ENCODE data around the gene SLC22A4.
A peak's percentile ranks its signal among the peaks of the same experiment; 100 is the strongest.

SLC22A4 gene

DNA sequence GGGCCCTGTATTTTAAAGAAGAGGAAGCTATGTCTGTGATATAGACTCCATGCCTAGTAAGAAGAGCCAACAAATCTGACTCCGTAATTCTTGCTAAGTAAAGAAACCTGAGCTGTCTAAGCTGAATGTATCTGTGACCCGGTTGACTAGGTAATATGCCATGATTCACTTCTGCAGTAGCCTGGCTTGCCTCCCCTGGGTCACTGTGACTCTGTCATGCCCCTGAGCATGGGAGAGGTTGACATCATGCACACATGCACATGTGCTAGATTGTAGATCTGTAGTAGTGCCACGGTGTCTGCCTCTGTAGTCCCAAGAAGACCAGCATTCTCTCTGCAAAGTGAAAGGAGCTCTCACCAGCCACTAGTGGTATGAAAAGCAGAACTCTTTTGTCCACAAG is 84.4 kb downstream of the SLC22A4 start:
- DNase-seq: no peak

DNA sequence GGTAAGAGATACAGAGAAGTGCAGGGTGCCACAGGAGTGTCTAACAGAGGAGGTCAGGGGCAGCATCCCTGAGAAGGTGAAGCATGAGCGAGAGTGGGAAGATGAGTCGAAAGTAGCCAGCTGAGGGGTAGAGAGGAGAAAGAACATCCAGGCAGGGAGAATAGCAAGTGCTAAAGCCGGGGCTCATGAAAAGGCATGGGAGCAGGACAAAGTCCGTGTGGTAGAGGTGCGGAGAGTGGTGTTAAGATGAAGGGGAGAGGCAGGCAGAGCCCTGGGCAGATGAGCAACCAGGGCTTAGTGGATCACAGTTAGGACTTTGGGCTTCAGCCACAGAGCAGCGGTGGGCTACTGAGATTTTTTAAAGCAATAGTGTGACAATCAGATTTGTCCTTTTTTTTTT is 85.9 kb downstream of the SLC22A4 start:
- no peak for DNase-seq

DNA sequence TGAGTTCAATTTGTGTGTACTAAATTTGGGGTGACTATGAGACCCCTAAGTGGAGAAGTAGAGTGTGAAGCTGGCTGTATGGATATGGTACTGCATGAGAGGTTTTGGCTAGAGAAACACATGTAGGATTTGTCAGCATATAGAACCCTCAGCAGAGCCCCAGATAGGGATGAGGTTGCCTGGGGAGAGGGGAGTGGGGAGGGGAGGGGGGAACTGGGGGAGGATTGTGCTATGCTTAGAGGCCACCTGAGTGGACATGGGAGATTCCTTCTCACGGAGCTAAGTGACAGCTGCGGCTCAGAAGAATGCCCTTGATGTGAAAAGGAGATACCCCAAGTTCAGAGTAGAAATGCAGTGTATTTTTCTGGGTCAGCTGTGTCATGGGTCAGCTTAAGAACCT is 86.5 kb downstream of the SLC22A4 start:
- no peak for DNase-seq

DNA sequence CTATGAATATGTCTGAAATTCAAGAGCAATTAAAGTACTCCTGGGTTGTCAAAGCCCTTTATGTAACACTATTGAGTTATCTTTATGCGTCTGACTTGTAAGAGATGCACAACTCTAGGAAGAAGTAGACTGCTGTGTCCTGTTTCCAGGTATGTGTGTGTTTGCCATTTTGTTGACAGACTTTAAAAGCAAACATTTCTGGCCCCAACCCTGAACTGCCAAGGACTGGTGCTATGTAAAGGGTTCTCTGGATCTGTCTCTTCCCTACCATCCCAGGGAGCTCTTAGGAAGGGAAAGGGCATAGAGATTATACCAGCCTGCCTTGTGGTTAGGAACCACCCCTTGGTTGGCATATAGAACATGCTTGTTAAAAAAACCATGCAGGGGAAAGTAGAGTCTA is 87.4 kb downstream of the SLC22A4 start:
- no peak for DNase-seq

DNA sequence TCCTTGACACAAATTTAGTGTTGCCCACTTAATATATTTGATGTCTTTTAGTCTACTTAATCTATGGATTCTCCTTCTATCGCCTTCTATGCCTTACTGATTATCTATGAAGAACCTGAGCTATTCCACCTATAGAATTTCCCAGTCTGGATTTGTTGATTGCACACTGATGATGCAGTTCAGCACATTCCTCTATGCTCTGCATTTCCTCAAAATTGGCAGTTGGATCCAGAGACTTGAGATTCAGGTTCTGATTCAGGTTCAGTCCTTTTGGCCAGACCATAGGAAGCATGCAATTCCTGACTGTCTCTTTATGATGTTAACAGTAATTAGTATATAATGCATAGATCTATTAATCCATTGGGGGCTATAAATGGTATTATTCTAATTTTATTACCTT is 89.1 kb downstream of the SLC22A4 start:
- no peak for DNase-seq

DNA sequence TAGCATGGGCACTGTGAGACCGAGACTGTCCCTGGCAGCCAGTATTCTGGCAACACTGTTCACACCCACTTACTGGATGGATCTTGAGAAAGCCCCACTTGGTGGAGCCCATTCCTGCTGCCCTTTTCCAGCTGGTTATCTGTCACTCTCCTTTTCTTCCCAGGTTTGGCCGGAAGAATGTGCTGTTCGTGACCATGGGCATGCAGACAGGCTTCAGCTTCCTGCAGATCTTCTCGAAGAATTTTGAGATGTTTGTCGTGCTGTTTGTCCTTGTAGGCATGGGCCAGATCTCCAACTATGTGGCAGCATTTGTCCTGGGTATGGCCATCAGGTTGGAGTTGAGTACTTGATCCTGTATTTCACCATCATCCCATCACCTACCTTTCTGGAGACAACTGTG is 89.8 kb downstream of the SLC22A4 start:
- DNase-seq: no peak

DNA sequence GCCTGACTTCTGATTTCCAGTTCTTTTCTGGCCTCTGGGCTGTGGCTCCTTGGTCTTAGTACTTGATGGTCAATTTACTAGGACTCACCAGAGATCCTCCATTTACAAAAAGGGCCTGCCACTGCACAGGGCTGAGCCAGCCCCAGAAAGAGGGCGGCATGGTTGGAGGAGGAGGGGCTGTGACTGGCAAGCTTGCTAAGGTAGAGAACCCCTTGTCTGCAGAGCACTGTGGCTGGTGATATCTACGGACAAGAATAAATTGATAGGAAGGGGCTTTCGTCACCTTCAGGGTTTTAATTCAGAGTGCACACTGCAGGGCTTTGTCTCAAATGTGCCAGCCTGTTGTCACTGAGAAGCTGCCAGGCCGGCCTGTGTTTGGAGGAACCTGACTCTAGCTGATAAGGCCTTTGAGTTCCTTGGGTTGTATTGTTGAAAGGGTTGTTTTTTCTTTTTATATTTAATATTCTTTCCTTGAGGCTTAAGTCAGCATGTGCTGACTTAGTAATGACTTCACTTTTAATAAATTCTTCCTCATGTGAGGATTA is 90.4 kb downstream of the SLC22A4 start:
- DNase-seq: no peak

DNA sequence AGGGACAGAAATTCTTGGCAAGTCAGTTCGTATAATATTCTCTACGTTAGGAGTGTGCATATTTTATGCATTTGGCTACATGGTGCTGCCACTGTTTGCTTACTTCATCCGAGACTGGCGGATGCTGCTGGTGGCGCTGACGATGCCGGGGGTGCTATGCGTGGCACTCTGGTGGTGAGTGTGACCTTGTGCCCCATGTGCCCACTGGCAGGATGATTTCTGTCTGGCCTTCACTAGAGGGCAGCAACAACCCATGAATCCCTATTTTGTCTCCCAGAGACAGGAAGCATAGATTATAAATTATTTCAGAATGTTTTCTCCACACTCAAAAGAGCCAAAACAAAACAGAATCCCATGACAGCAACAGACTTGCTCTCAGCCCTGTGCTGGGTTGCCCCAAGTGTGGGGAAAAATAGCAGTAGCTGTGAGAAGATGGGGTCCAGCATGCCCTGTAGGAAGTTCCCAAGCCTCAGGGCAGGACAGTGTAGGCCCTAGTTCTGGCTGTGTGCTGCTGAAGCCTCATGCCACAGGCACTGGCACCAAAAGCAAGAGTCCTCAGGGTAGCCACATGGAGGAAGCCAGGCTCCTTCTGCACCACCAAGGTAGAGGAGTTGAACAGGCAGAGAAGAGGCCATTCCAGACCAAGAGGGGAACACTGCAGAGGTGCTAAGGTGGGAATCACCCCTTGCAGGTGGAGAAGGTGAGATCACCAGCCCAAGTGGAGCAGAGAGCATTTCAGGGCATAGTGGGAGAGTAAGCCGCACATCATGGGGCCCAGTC is 91.3 kb downstream of the SLC22A4 start:
- DNase-seq: peak; percentile 70

DNA sequence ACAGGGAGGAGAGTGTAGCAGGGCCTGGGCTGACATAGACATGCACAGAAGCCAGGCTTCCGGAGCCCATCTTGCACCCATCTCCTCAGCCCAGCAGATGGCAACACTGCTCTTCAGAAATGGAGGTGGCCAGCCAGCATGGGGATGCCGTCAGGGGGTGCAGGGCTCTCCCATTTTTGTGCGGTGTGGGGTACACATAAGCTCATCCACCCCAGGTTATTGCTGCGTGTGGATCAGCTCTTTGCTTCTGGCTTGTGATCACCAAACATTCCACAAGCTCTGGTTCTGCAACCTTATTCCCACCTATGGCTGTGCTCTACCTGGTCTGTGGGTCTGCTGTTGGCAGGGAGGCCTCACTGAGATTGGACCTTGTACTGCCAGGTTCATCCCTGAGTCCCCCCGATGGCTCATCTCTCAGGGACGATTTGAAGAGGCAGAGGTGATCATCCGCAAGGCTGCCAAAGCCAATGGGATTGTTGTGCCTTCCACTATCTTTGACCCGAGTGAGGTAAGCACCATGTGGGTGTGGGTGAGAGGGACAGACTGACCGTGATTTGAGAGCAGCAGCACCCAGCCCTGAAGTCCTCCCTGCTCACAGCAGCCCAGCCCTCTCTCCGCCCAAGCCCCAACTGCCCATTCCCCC is 92.6 kb downstream of the SLC22A4 start:
- peak; percentile 79 for DNase-seq

DNA sequence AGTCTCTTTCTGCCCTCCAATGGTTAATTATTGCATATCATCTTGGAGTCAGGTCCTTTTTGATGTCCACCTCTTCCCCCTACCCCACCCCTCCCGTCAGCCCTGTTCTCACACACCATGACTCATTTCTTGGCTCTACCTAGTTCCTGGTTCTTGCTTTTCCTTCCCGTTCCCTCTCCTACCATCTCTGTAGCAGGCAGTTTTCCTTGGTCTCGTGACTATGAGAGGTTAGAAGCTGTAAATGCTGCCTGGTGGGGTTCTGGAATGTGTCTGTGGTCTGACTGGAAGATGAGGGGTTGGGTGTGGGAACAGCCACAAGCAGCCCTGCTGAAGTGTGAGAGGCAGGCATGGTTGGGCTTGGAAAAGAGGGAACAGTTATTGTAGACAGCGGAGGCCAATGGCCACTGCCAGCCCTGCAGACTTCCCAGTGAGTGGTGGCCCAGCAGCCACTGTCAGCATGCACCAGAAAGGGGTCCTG is 93.5 kb downstream of the SLC22A4 start:
- no peak for DNase-seq

DNA sequence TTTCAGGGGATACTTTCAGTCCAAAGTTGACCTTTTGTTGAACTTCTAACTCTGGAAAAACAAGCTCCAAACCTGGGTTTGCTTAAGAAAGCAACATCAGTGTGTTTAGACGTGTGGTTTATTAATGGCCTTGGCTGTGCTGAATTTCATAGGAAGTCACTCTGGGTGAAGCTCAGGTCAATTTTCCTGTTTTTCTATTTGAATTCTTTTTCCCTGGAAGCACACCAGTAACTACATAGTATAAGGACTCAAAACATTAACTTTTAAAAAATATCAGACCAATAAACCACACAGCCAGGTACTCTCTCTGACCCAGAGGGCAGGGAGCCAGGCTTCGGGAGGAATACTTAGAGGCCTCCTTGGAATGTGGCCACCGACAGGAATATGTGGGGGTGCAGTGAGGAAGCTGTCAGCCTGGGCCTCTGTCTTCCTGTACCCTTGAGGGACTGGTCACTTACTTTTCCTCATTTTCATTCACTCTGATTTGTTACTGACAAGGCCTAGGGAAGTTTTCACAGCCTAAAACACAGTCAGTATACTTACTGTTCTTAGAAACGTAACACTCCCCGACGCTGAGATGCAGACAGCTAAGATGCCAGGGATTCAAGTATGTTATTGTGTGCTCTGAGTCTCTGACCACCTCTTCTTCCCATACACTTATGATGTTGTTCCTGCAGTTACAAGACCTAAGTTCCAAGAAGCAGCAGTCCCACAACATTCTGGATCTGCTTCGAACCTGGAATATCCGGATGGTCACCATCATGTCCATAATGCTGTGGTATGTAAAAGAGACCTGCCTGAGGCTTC is 94.3 kb downstream of the SLC22A4 start:
- no peak for DNase-seq

DNA sequence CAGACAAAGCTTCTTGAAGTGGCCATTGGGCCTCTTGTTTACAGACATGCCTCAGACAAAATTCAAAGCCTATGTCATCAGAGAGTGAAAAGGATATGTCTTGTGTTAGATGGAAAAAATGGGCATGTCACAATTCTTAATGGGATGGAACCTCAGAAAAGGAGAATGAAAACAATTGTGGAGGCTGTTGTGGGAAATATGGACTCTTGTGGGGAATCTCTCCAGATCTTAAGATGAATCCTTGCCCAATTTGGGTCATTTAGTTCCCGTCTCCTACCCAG is 94.8 kb downstream of the SLC22A4 start:
- DNase-seq: no peak

DNA sequence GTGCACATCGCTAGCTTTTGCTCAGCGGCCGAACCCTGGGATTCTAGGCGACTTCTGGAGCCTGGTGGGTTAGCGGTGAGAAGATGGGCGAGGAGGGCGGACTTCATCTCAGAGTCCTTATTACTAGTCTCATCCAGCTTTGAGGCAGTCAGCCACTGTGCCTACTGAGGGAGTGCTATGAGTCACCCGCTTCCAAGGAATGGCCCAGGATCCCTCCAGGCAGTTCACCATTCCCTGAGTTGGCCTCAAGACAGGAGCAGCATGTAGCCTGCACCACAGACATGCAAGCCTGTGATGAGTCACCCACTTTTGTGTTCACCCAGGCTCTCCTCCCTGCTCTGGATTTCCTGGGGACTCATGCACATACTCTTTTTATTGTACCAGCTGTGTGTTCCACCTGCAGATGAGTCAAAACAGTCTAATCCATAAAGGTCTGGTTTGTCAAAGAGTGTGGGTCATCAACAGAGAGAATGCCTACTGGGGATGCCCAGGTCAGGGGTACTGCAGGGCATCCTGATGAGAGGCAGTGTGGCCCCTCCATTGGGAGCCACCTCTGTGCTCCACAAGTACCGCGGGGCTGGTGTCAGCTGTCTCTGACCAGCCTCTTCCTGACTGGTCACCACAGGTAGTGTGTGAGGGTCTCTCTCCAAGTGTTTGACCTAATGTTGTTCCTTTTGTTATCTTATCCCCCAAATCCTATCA is 95.5 kb downstream of the SLC22A4 start:
- DNase-seq: peak; percentile 44

DNA sequence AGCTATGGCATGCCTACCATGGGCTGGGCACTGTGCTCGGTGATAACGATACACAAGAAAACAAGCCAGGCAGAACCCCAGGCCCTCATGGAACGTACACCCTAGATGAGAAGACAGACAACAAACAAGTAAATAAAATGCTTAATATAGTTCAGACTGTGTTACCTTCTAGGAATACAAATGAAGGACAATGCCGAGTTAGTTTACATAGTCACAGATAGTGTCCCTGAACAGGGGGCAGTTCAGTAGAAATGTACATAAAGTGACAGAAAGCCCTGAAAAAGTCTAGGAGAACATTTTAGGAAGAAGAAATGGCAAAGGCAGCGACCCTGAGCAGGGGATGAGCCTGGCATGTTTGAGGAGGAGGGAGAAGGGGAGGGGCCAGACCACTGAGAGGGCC is 97.1 kb downstream of the SLC22A4 start:
- no peak for DNase-seq

DNA sequence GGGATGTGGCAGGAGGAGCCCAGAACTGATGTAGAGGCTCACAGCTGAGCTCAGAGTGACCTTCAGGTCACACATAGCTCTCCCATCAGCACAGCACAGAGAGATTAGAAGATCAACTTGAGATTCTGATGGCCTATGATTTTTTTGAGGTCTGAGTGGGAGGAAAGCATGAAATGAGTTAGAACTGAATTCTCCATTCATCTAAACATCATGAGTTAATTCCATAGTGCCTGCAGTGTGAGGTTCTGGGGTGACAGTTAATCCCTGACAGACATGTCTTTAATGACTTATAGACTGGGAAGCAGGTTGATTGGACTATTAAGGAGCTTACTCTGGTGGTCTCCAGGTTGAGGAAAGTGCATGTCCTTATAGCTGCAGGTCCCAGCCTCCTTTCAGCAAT is 97.7 kb downstream of the SLC22A4 start:
- no peak for DNase-seq

DNA sequence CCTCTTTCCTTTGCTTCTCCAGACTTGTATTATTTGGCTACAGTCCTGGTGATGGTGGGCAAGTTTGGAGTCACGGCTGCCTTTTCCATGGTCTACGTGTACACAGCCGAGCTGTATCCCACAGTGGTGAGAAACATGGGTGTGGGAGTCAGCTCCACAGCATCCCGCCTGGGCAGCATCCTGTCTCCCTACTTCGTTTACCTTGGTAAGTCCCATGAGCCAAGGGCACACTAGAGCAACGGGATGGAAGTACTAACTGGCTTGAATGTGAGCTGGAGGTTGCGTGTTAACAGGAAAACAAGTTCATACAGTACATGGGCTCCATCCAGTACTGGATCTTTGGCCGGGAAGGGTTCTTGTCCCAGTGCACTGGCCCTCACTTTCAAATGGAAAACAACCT is 98.2 kb downstream of the SLC22A4 start:
- DNase-seq: no peak

DNA sequence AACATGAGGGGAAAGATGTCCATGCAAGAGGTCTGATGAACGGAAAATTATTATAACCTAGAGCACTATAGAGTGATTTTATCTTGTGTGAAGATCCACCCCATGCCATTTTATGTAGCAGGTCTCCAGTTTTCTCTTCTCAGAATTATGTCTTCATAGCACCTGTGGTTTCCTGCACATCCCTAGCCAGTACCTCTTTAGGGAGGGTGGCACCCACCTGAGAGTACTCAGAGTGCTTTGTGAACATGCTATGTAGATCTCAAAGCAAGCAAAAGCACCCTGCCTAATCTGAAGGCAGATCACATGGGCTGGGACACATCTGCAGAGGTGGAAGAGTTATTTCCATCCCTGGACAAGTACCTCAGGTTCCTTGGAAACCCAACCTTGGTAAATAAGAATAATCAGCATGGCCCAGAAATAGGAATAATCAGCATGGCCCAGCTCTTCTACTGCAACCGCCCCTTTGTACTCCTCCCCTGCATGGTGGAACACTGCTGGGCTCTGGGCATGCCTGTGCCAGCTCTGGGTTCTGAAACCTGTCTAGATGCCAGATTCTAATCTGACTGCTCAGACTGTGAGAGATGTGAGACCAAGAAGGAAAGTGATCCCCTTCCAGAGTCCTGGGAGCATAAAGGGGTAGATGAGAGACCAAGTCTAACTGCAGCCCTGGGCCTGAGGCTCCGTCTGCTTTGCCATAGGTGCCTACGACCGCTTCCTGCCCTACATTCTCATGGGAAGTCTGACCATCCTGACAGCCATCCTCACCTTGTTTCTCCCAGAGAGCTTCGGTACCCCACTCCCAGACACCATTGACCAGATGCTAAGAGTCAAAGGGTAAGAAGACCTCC is 99.0 kb downstream of the SLC22A4 start:
- DNase-seq: no peak
